Activated CD4-positive, alpha-beta T cell treated with anti-CD3 and anti-CD28 coated beads, Interleukin-2, Interleukin-6, amounts not matched to agents 100 ng/mL and 50 ng/mL, durations not matched to agents 16 hours and 8 hours (primary cell): ENCODE data around the gene NSFL1C.
"Not testable (repeated sequence)": the region's sequence is repeated elsewhere in the genome, so short reads cannot be mapped to it uniquely, and the experiment has no call there.

Experiments used
- DNase-seq: peaks from one replicate; pipeline ENCODE4 v3.0.0-alpha.2; 2020

Gene NSFL1C

GRCh38 chr20:1422753-1423152 is 43.9 kb downstream of the NSFL1C start:
- no peak for DNase-seq

GRCh38 chr20:1420066-1420465 is 46.6 kb downstream of the NSFL1C start:
- DNase-seq: no peak

DNA sequence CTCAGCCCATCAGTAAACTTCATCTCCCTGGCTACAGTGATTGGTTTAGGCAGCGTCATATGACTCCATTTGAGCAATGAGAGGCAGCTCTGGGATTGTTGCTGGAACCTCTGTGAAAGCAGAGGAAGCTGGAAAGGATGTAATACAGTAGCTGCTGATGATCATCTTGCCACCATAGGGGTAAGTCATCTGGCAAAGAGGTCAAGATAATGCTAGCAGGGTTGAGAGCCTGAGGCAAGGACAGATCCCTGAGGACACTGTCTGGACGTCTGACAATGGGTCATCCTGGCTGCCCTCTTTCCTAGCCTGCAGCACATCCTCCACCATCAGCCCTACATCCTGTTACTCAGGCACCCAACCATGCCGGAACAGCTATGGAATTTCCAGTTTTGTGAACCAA is 48.3 kb downstream of the NSFL1C start:
- DNase-seq: no peak

- no peak for DNase-seq
Observed at GRCh38 chr20:1417790-1418189, 48.9 kb downstream of the NSFL1C start.

- no peak for DNase-seq
Observed at GRCh38 chr20:1417273-1417672, 49.4 kb downstream of the NSFL1C start.

DNA sequence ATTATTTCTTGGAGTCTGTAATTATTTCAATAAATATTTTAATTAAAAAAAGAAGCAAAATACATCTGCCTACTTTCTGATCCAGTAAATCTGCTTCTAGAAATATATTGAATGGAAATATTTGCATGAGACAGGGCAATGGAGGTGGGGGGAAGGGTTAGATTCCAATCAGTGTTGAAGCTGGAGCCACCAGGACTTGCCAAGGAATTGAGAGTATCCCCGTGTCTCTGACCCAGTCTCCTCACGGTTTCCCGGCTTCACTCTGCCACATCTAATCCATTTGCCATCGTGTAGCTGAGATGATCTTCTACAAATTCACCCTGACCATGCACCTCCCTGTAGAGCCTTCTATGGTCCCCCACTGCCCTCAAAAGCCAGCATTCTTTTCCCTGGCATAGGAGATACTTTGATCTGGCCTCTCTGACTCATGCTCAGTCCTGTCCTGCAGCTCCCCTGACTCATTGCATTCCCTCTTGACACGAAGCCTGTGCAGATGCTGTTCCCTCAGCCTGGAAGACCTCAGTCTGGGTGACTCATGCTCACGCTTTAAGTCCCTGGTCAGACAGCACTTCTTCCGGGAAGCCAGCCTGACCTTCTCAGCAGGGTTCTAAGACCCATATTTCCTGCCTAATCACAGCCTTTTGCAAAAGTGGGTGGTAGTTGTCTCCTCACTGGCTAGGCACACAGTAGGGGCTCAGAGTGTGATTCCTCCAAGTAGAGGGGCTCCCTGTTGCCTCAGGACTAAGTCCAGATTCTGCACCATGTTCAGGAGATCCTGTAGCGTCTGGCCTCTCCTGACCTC is 50.8 kb downstream of the NSFL1C start:
- peak; percentile 56 for DNase-seq

DNA sequence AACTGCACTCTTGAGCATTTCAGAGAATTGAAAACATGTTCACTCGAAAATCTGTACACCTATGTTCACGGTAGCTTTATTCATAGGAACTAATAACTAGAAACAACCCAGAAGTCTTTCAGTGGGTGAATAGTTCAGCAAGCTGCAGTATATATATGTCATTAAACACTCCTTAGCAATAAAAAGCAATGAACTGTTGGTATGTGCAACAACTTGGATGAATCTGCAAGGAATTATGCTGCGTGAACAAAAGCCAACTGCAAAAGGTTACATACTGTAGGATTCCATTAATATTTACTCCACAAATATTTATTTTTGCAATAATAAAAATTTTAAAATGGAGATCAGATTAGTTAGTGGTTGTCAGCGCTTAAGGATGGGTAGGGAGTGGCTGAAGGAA is 51.7 kb downstream of the NSFL1C start:
- DNase-seq: no peak

- DNase-seq: no peak
Observed at GRCh38 chr20:1405801-1406200, 60.8 kb downstream of the NSFL1C start.

DNA sequence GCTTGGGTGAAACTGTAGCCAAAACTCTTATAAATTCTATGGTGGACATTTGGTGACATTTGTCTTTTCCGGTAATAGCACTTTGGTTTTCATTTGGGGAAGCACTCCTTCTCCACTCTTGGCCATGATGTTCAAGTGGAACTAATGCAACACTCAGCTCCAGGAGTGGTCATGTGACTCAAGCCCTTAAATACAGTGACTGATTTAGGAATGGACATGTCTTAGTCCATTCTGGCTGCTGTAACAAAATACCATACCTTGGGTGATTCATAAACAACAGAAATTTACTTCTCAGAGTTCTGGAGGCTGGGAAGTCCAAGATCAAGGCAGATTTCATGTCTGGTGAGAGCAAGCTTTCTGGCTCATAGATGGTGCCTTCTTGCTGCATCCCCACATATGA is 63.0 kb downstream of the NSFL1C start:
- no peak for DNase-seq

- DNase-seq: no peak
Observed at GRCh38 chr20:1402149-1402548, 64.5 kb downstream of the NSFL1C start.

DNA sequence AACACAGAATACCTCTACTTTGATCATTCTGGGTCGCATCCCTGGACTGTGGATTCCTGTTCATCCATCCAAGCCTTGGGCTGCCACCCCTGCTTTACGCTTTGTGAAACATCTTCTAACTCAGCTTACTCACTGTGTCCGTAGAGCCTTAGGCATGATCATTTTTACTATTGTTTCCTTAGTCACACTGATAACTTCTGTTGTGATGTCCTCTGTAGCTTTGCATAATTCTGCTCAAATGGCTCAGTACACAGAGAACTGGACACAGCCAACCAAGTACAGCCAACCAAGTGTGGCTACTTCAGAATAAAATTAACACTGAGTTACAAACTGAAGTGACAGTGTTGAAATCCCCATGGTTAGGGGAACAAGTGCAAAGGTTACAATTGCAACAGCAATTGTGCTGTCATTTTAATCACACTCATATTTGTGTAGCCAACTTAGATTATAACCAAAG is 65.2 kb downstream of the NSFL1C start:
- DNase-seq: no peak

- not testable (repeated sequence) for DNase-seq
Observed at GRCh38 chr20:1399678-1400366, 66.8 kb downstream of the NSFL1C start.

DNA sequence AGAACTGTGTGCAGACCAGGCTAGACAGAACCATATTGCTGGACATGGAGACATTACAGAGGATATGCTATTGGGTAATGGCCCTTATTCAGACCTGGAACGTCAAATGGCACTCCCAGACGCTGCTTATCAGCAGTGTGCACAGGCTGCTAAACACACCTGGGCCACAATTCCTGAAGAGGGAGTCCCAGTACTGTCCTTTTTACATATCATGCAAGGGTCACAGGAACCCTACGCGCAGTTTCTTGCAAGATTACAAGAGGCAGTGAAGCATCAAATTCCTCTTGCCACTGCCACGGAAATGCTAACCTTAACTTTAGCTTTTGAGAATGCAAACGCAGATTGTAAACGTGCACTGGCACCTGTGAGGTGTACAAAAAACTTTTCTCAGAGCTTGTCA is 68.5 kb downstream of the NSFL1C start:
- DNase-seq: not testable (repeated sequence)

- no peak for DNase-seq
Observed at GRCh38 chr20:1397710-1398109, 68.9 kb downstream of the NSFL1C start.

DNA sequence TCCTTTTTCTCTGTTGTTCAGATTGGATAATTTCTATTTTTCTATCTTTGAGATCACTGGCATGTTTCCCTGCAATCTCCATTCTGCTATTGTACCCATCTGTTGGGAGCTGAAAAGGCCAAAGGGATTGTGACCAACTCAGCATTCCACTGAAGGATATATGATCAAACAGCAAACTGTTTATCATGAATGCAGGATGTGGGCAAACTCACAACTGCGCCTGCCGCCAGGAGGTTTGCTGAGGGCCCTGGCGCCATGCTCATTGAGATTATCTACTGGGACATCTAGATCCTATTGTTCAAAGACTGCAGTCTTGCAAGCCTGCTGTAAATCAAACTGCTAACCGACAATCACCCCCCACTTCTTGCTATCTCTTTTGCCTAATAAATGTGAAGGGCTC is 69.9 kb downstream of the NSFL1C start:
- DNase-seq: no peak

GRCh38 chr20:1396264-1396663 is 70.4 kb downstream of the NSFL1C start:
- no peak for DNase-seq

GRCh38 chr20:1394686-1395085 is 72.0 kb downstream of the NSFL1C start:
- no peak for DNase-seq

GRCh38 chr20:1393507-1393882 is 73.2 kb downstream of the NSFL1C start:
- DNase-seq: no peak

- DNase-seq: peak; percentile 96
Observed at GRCh38 chr20:1392693-1393506, 73.7 kb downstream of the NSFL1C start, which contains the start of gene FKBP1A. Gene FKBP1A (minus strand): TSS chr20:1393054. CDS start chr20:1392998, 56 bp downstream.

DNA sequence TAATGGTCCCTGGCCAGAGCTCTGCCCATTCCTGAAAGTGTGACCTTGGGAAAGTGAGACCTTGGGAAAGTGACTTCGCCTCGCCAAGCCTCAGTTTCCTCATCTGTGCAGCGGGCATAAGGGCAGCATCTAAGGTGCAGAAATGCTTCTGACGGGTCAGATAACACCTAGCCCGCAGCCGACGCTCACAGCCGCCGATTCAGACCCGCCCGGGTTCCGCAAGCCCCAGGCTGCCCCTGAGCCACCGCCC is 74.3 kb downstream of the NSFL1C start:
- DNase-seq: no peak
